HCT116 (cell line): ENCODE data around the gene PRPF38A. TPM values are rescaled to one million over a fixed set of nuclear protein-coding genes. Genes with fewer than 3 reads are reported as not detected.

Source experiments
- ATAC-seq: fragments of 200-7000 bp; cut with Tn5 transposase; 2 replicates; pipeline ENCODE4 v1.9.1; 2020; ENCODE audit warnings: mild to moderate bottlenecking, moderate library complexity
- BruUV-seq: library from RNA; stranded (reverse); fragments of 400-500 nt; replicated peaks from 2 replicates; lab custom pipeline; 2021; lab: Mats Ljungman, UMichigan
- CTCF ChIA-PET: fragments of 300-600 bp; sonication (Branson Sonifier 250); formaldehyde crosslinking; loops from one replicate; lab custom pipeline; 2021; ENCODE audit warnings: antibody characterized with exemption; lab: Charles Lee
- POLR2A ChIA-PET: fragments of 300-600, 350-600 bp; sonication (Branson Sonifier 250); formaldehyde crosslinking; loops from one replicate; lab custom pipeline; 2021; ENCODE audit warnings: antibody characterized with exemption; lab: Charles Lee
- RAD21 ChIA-PET, 2 experiments: fragments of 300-600 bp; sonication (Branson Sonifier 250); formaldehyde crosslinking; loops; one replicate each; lab custom pipeline; 2023; ENCODE audit warnings: low total read pairs in 2 of 2; ENCODE audit not compliant: uncharacterized antibody in 2 of 2, unreplicated experiment in 2 of 2, low non-redundant PET in 1 of 2; lab: Charles Lee
- DNase-seq: peaks from one replicate; pipeline ENCODE4 v3.0.0-alpha.2; 2010; ENCODE audit warnings: low read depth, low spot score
- H2AFZ ChIP-seq: fragments of 200-600 bp; shearing (Covaris generic), sonication (generic); 2 replicates; pipeline ENCODE4 v1.6.1; 2017; ENCODE audit warnings: low read depth, mixed run types, mixed read lengths, antibody characterized with exemption, low read length; ENCODE audit not compliant: poor library complexity, severe bottlenecking
- H3K27ac ChIP-seq: 2 replicates; pipeline ENCODE4 v1.5.1; 2012; ENCODE audit warnings: low read depth, low read length
- H3K27me3 ChIP-seq: fragments of 200-600 bp; sonication (generic); 2 replicates; pipeline ENCODE4 v1.6.1; 2016; ENCODE audit warnings: mixed run types, low read length, mixed read lengths; ENCODE audit not compliant: insufficient read depth
- H3K36me3 ChIP-seq, 2 experiments: fragments of 200-500 bp in 1 of 2; fragments of 200-600 bp in 1 of 2; sonication (Bioruptor generic) in 1 of 2; sonication (generic) in 1 of 2; 2 replicates each; pipeline versions ENCODE4 v1.5.1 to v1.6.1; 2014 to 2016; ENCODE audit warnings: low read length in 2 of 2, inconsistent platforms in 1 of 2, mixed read lengths in 1 of 2, mixed run types in 1 of 2; ENCODE audit not compliant: insufficient read depth in 2 of 2, control insufficient read depth in 1 of 2
- H3K4me1 ChIP-seq, 2 experiments: fragments of 200-600 bp in 1 of 2; sonication (generic) in 1 of 2; 2 replicates each; pipeline versions ENCODE4 v1.5.1 to v1.6.1; 2012 to 2017; ENCODE audit warnings: low read length in 2 of 2, inconsistent platforms in 1 of 2, mild to moderate bottlenecking in 1 of 2, mixed read lengths in 1 of 2, mixed run types in 1 of 2, moderate library complexity in 1 of 2; ENCODE audit not compliant: insufficient read depth in 2 of 2, control insufficient read depth in 1 of 2
- H3K4me2 ChIP-seq: fragments of 200-600 bp; sonication (generic); 2 replicates; pipeline ENCODE4 v1.6.1; 2017; ENCODE audit warnings: mixed run types, low read length, mixed read lengths
- H3K4me3 ChIP-seq, 2 experiments: fragments of 200-600 bp in 1 of 2; sonication (generic) in 1 of 2; replicated peaks in 1 of 2; 2 replicates each; pipeline ENCODE4 v1.5.1; 2011 to 2016; ENCODE audit warnings: low read length in 2 of 2, control low read depth in 1 of 2, low read depth in 1 of 2, mild to moderate bottlenecking in 1 of 2, mixed read lengths in 1 of 2, mixed run types in 1 of 2
- H3K79me2 ChIP-seq: fragments of 200-600 bp; sonication (generic); 2 replicates; pipeline ENCODE4 v1.6.1; 2017; ENCODE audit warnings: mild to moderate bottlenecking, mixed run types, low read length, moderate library complexity, mixed read lengths; ENCODE audit not compliant: insufficient read depth
- H3K9ac ChIP-seq: fragments of 200-600 bp; sonication (generic); 2 replicates; pipeline ENCODE4 v1.6.1; 2016; ENCODE audit warnings: low read length, mixed read lengths
- H3K9me2 ChIP-seq: fragments of 200-600 bp; sonication (generic), shearing (Covaris generic); 2 replicates; pipeline ENCODE4 v1.6.1; 2017; ENCODE audit warnings: mixed run types, mild to moderate bottlenecking, moderate library complexity; ENCODE audit not compliant: insufficient read depth
- H3K9me3 ChIP-seq, 2 experiments: fragments of 200-500 bp in 1 of 2; fragments of 200-600 bp in 1 of 2; sonication (Bioruptor generic) in 1 of 2; sonication (generic) in 1 of 2; 2 replicates each; pipeline ENCODE4 v1.6.1; 2014 to 2017; ENCODE audit warnings: low read length in 2 of 2, mixed read lengths in 2 of 2, inconsistent platforms in 1 of 2, low read depth in 1 of 2, mild to moderate bottlenecking in 1 of 2, mixed run types in 1 of 2, moderate library complexity in 1 of 2; ENCODE audit not compliant: control insufficient read depth in 1 of 2, insufficient read depth in 1 of 2
- H4K20me1 ChIP-seq: fragments of 200-600 bp; sonication (generic), shearing (Covaris generic); 2 replicates; pipeline ENCODE4 v1.6.1; 2017; ENCODE audit warnings: mixed run types, mild to moderate bottlenecking, moderate library complexity; ENCODE audit not compliant: insufficient read depth
- EGR1 ChIP-seq: IDR thresholded peaks from 2 replicates; pipeline ENCODE4 v1.6.1; 2012; ENCODE audit warnings: low read depth
- FOSL1 ChIP-seq: IDR thresholded peaks from 2 replicates; pipeline ENCODE4 v1.6.1; 2012; ENCODE audit warnings: low read depth
- JUND ChIP-seq: IDR thresholded peaks from 2 replicates; pipeline ENCODE4 v1.6.1; 2012
- POLR2AphosphoS5 ChIP-seq: IDR thresholded peaks from 2 replicates; pipeline ENCODE4 v1.6.1; 2011; ENCODE audit warnings: mild to moderate bottlenecking, low read depth, low read length, moderate library complexity
- SRF ChIP-seq: IDR thresholded peaks from 2 replicates; pipeline ENCODE4 v1.6.1; 2012; ENCODE audit warnings: low read depth
- TCF7L2 ChIP-seq: IDR thresholded peaks from 2 replicates; pipeline ENCODE4 v1.7.0; 2011; ENCODE audit warnings: borderline replicate concordance, inconsistent platforms; ENCODE audit not compliant: insufficient read depth, insufficient read length; ENCODE audit errors: extremely low read depth
- intact Hi-C: fragments of 100-400 bp; cut with micrococcal nuclease; formaldehyde crosslinking; loops from 2 replicates; pipeline ENCODE4 v1.10.0; 2022
- total RNA-seq: library from RNA; stranded (reverse); gene quantifications from one replicate; pipeline ENCODE4 v1.2.1, GENCODE V29; 2021; ENCODE audit not compliant: unreplicated experiment
- TF ChIP-seq, protein P1 (sequence below): IDR thresholded peaks from 2 replicates; pipeline ENCODE4 v1.6.1; 2012
- TF ChIP-seq, protein P2 (sequence below): IDR thresholded peaks from 2 replicates; pipeline ENCODE4 v1.6.1; 2012

The PRPF38A gene
- total RNA-seq, 1 experiment from 2014 or later: 50.2 TPM

DNA sequence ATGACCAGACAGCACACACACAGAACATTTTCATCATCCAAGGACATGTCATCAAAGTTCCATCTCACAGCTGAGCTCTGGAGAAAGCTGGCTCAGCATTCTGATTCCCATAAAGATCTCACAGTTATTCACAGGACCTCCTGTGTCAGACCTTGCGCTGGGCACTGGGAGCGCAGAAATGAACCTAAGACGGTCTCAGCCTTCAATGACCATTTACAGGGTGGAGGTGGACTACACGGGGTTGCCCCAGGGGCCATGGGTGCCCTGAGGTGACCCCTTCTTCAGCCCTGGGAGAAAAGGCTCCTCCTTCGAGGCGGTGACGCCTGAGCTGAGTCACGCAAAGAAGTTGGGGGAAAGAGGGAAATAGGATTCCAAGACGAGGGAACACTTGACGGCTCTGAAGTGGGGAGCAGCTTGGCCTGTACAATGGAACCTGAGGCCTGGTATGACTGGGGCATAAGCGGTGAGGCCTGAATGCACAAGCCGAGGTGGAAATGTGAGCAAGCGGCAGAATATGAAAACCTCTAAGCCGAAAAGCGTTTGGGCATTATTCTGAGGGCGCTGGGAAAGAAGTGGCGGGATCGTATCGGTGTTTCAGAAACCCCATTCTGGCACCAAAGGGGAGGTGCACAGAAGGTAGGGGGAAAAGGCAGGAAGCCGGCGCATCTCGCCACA, 39.2 kb upstream of the PRPF38A start:
- CTCF ChIA-PET: interaction anchor here (1.2 to 1.6 kb wide), 2 partner anchors 17 to 302 kb away, joined by 3 to 6 read pairs; no protein-coding TSS in a partner anchor
- peak overlapping the region; percentile 82 for H3K9ac ChIP-seq
- peak overlapping the region; percentile 91 for H3K27ac ChIP-seq
- BruUV-seq: TSS peak; percentile 75
- TF ChIP-seq SRF: no peak
- TF ChIP-seq, protein P1, sequence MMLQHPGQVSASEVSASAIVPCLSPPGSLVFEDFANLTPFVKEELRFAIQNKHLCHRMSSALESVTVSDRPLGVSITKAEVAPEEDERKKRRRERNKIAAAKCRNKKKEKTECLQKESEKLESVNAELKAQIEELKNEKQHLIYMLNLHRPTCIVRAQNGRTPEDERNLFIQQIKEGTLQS: no peak
- peak; percentile 46; the same call in 1 of the 2 replicates for TF ChIP-seq POLR2AphosphoS5
- no peak for TF ChIP-seq EGR1
- TF ChIP-seq, protein P2, sequence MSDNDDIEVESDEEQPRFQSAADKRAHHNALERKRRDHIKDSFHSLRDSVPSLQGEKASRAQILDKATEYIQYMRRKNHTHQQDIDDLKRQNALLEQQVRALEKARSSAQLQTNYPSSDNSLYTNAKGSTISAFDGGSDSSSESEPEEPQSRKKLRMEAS: peak; percentile 53; the same call in 1 of the 2 replicates
- no peak; the same call in 1 of the 2 replicates for TF ChIP-seq FOSL1
- peak; percentile 26; the same call in 1 of the 2 replicates for TF ChIP-seq JUND
- no peak for TF ChIP-seq TCF7L2
- TF ChIP-seq, all 23 proteins: peak for 3
- POLR2A ChIA-PET: interaction anchor here (0.9 to 1.2 kb wide), 3 partner anchors 8 to 39 kb away, joined by 3 read pairs; partner anchors contain the start of genes ORC1 and PRPF38A
- Histone ChIP-seq H3K9me2 (no peaks in the 10 kb centered on the region), H3K27me3 (no peaks in the 10 kb centered on the region), H4K20me1 (no peaks in the 10 kb centered on the region), H3K36me3 (peaks cover 10 to 13% of the 10 kb centered on the region in 2 experiments; a peak in 3 of 4 replicates), H3K79me2 (peaks cover 22% of the 10 kb centered on the region), H3K9me3 (no peaks in the 10 kb centered on the region), H2AFZ (no peak overlapping the region), H3K4me1 (peaks cover 12 to 37% of the 10 kb centered on the region in 2 experiments; a peak in 3 of 4 replicates), H3K4me3 (peak overlapping the region; percentile 71 to 90), H3K4me2 (peak overlapping the region; percentile 97)
- peak; percentile 22 for ATAC-seq
- intact Hi-C loops: loop anchor here (5.0 kb wide), 1 partner anchor 322 kb away; no protein-coding TSS in a partner anchor
- RAD21 ChIA-PET: no interaction called here
- no peak for DNase-seq
